Stimulated activated naive CD4-positive, alpha-beta T cell treated with Interleukin-2 at 50 U/mL for 16 hours (primary cell): ENCODE measurements around the gene MMP14.
"Not testable (repeated sequence)": the region's sequence is repeated elsewhere in the genome, so short reads cannot be mapped to it uniquely, and the experiment has no call there.

Experiments used
- DNase-seq: peaks from one replicate; lab custom pipeline; 2025; lab: John Stamatoyannopoulos, UW

The MMP14 gene

GRCh38 chr14:22836301-22837113 lies at the start of gene MMP14:
TSS of gene MMP14 (plus strand) at chr14:22836585. CDS start at chr14:22836818, 233 bp downstream.
- no peak for DNase-seq

DNA sequence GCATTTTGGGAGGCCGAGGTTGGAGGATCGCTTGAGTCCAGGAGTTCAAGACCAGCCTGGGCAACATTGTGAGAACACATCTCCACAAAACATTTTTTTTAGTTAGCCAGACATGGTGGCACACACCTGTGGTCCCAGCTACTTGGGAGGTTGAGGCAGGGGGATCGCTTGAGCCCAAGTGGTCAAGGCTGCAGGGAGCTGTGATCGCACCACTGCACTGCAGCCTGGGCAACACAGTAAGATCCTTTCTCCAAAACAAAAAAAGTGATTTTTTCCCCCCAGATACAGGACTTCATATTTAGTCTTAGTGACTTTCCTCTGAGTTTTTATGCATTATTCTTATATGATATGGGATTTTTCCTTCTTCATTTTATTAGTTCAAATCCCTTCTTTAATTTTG lies 49.7 kb upstream of the MMP14 start:
- DNase-seq = no peak

GRCh38 chr14:22791301-22791700 lies 45.1 kb upstream of the MMP14 start:
- DNase-seq = no peak

DNA sequence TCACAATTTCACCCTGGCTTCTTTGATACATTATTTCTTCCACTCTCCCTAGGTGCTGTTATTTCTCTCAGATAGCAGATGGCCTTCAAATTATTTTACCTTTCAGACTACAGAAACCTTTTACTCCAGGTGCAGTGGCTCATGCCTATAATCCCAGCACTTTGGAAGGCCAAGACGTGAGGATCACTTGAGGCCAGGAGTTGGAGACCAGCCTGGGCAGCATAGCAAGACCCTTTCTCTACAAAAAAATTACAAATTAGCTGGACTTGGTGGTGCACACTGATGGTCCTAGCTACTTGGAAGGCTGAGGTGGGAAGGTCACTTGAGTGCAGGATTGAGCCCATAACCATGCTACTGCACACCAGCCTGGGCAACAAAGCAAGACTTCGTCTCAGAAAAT lies 44.2 kb upstream of the MMP14 start:
- no peak for DNase-seq

DNA sequence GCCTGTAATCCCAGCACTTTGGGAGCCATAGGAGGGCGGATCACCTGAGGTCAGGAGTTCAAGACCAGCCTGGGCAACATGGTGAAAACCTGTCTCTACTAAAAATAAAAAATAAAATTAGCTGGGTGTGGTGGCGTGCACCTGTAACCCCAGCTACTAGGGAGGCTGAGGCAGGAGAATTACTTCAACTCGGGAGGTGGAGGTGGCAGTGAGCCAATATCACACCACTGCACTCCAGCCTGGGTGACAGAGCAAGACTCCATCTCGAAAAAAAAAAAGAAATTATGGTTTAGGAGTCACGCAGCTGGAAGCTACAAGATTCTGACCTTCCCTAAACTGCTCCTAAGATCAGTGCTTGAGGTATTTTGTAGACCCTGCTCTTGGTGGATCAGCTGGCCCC lies 42.8 kb upstream of the MMP14 start:
- DNase-seq = not testable (repeated sequence)

- DNase-seq = no peak
Observed at GRCh38 chr14:22793976-22794375, 42.4 kb upstream of the MMP14 start.

DNA sequence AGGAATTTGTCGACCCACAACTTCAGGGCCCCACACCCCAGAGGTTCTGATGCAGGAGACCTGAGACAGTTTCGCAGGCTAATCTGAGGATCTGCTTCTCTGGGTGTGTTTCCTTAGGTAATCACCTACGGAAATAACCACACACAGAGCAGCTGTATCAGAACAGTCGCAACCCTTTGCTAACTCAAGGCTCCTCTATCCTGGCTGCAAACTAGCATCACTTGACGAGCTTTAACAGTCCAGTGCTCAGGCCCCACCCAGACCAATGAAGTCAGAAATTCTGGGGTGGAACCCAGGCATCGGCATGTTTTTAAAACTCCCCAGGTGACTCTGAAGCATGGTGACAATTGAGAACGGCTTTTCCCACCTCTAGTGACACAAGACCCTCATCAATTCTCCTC lies 41.8 kb upstream of the MMP14 start:
- no peak for DNase-seq

DNA sequence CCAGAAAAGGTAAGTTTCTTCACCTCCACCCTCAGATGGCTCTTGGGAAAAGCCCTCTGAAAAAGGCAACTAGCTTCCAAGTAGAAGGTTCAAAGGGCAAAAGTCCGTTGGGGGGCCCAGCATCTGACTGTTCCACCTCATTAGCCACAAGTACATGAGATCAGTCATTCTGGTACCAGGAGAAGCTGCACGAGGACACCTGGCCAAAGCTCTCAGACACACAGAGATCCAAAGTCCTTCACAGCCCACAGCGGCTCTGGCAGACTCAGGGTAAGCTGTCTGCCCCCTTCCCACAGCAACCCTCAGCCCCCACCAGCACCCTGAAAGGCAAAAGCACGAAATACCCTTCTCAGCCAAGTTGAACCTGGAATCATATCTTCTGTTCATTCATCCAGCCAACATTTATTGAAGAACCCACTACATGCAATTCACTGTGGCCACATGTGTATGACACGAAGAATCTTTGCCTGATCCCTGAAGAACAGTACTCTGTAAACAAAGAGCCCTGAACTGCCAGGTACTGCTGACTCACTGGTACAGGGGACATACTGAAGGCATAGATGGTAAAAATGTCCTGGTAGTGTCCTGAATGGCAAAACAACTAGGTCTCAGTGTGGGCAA lies 40.2 kb upstream of the MMP14 start:
- no peak for DNase-seq

- DNase-seq = no peak
Observed at GRCh38 chr14:22797017-22797917, 39.1 kb upstream of the MMP14 start.

DNA sequence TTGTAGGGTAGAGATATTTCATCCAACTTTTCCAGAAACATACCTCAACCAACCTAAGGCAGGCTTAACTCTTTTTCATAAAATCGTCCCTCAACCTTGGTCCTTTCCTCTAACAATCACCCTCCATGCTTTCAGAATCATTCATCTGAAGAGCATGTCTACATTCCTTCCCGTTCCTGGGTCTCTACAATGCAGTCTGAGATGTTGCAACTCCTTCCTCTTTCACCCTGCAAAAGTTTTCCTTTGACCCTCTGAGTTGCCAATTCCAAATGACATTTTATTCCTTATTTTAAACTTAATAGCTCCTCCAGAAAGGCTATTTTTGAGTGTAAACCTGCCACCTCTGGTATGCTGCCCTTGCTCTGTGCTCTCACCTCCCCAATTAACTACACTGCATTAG lies 37.9 kb upstream of the MMP14 start:
- no peak for DNase-seq

DNA sequence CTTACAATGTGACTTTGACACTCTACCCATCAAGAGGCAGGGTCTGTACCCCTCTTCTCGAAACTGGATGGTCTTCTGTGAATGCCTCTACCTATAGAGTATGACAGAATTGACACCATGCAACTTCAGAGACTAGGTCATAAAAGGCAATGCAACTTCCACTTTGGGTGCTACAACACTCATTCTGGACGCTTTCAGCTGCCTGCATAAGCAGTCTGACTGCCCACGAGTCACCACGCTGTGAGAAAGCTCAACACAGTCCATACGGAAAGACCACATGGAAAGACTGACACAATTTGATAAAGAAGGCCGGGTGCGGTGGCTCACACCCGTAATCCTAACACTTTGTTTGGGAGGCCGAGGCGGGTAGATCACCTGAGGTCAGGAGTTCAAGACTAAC lies 36.0 kb upstream of the MMP14 start:
- no peak for DNase-seq

GRCh38 chr14:22801716-22802115 lies 34.7 kb upstream of the MMP14 start:
- DNase-seq = no peak

- DNase-seq = no peak
Observed at GRCh38 chr14:22802860-22803686, 33.3 kb upstream of the MMP14 start.

- no peak for DNase-seq
Observed at GRCh38 chr14:22803687-22803974, 32.8 kb upstream of the MMP14 start.

DNA sequence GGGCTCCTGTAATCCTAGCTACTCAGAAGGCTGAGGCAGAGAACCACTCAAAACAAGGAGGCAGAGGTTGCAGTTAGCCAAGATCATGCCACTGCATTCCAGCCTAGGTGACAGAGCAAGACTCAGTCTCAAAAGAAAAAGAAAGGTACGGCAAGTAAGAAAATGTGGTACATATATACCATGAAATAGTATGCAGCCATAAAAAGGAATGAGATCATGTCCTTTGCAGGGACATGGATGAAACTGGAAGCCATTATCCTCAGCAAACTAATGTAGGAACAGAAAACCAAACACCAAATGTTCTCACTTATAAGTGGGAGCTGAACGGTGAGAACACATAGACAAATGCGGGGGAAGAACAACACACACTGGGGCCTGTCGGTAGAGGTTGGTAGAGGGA lies 31.1 kb upstream of the MMP14 start:
- not testable (repeated sequence) for DNase-seq

- DNase-seq = no peak
Observed at GRCh38 chr14:22807432-22808087, 28.8 kb upstream of the MMP14 start.

- DNase-seq = no peak
Observed at GRCh38 chr14:22808388-22809209, 27.8 kb upstream of the MMP14 start.

- DNase-seq = no peak
Observed at GRCh38 chr14:22811722-22812121, 24.7 kb upstream of the MMP14 start.

GRCh38 chr14:22812744-22813143 lies 23.6 kb upstream of the MMP14 start:
- DNase-seq = no peak

- DNase-seq = no peak
Observed at GRCh38 chr14:22813145-22813544, 23.2 kb upstream of the MMP14 start.

- DNase-seq = no peak
Observed at GRCh38 chr14:22814373-22814772, 22.0 kb upstream of the MMP14 start.
